DMS53 treated with DMSO at 0.1 percent for 48 hours (cell line): ENCODE data around the gene FN1.
"Not testable (repeated sequence)": the region's sequence is repeated elsewhere in the genome, so short reads cannot be mapped to it uniquely, and the experiment has no call there.

Experiments
- DNase-seq: peaks from one replicate; lab custom pipeline; 2025; ENCODE audit not compliant: unreplicated experiment; lab: John Stamatoyannopoulos, UW

FN1 gene

GRCh38 chr2:215356334-215356947 lies 79.4 kb downstream of the FN1 start:
- DNase-seq: no peak

- no peak for DNase-seq
Measured at GRCh38 chr2:215355801-215356200, 80.1 kb downstream of the FN1 start.

GRCh38 chr2:215354771-215355695 lies 80.8 kb downstream of the FN1 start:
- no peak for DNase-seq

GRCh38 chr2:215352602-215353001 lies 83.3 kb downstream of the FN1 start:
- peak; percentile 3 for DNase-seq

GRCh38 chr2:215347878-215348277 lies 88.0 kb downstream of the FN1 start:
- DNase-seq: no peak

- DNase-seq: no peak
Measured at GRCh38 chr2:215338883-215339679, 96.8 kb downstream of the FN1 start.

- DNase-seq: no peak
Measured at GRCh38 chr2:215332872-215333595, 102.8 kb downstream of the FN1 start.

- no peak for DNase-seq
Measured at GRCh38 chr2:215328066-215328465, 107.8 kb downstream of the FN1 start.

- no peak for DNase-seq
Measured at GRCh38 chr2:215324811-215325210, 111.1 kb downstream of the FN1 start.

GRCh38 chr2:215320679-215321078 lies 115.2 kb downstream of the FN1 start:
- no peak for DNase-seq

GRCh38 chr2:215320102-215320501 lies 115.8 kb downstream of the FN1 start:
- no peak for DNase-seq

GRCh38 chr2:215319500-215319899 lies 116.4 kb downstream of the FN1 start:
- DNase-seq: no peak

- DNase-seq: no peak
Measured at GRCh38 chr2:215316336-215316735, 119.5 kb downstream of the FN1 start.

GRCh38 chr2:215315301-215315700 lies 120.6 kb downstream of the FN1 start:
- DNase-seq: no peak

- DNase-seq: no peak
Measured at GRCh38 chr2:215314896-215315295, 121.0 kb downstream of the FN1 start.

- DNase-seq: no peak
Measured at GRCh38 chr2:215313255-215313613, 122.6 kb downstream of the FN1 start.

- peak; percentile 75 for DNase-seq
Measured at GRCh38 chr2:215311625-215312396, 124.1 kb downstream of the FN1 start, which contains the start of gene ATIC. ATIC (plus strand) TSS chr2:215312059; CDS start chr2:215312143, 84 bp downstream.

- DNase-seq: not testable (repeated sequence)
Measured at GRCh38 chr2:215311259-215311624, 124.6 kb downstream of the FN1 start.
